GM21723 (cell line): ENCODE measurements around the gene TUBGCP5.
"Not testable (repeated sequence)": the region's sequence is repeated elsewhere in the genome, so short reads cannot be mapped to it uniquely, and the experiment has no call there.

ENCODE experiments used
- ATAC-seq: cut with Tn5 transposase; IDR thresholded peaks from one replicate; pipeline ENCODE4 v1.9.1; 2021; ENCODE audit warnings: mild to moderate bottlenecking, moderate library complexity; ENCODE audit not compliant: unreplicated experiment

Gene TUBGCP5

GRCh38 chr15:23043535-23043934 lies 4.2 kb upstream of the TUBGCP5 start:
- ATAC-seq, result not testable (repeated sequence)

GRCh38 chr15:23041736-23042135 lies 2.4 kb upstream of the TUBGCP5 start:
- not testable (repeated sequence) for ATAC-seq

DNA sequence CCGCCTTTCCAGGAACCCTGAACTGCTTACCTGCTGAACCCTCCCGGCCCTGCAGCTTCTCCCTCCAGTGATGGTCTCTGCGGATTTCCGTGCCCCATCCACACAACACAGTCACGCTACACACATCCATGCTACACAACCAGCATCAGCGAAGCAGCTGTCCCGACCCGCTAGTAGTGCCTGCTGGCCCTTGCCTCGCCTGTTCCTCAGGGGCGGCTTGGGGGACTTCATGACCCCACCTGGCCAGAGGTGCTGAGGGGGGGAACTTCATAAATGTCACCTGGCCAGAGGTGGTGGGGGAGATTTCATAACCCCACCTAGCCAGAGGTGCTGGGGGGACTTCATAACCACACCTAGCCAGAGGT lies 530 bp upstream of the TUBGCP5 start:
- peak; percentile 23 for ATAC-seq

- peak; percentile 20 for ATAC-seq
These were observed 635 bp downstream of the TUBGCP5 start for GRCh38 chr15:23038726-23039142.

GRCh38 chr15:23035964-23036566 lies 3.3 kb downstream of the TUBGCP5 start:
- no peak for ATAC-seq

- ATAC-seq, result no peak
These were observed 5.4 kb downstream of the TUBGCP5 start for GRCh38 chr15:23033979-23034378.

- ATAC-seq, result no peak
These were observed 13.2 kb downstream of the TUBGCP5 start for GRCh38 chr15:23026218-23026617.

- no peak for ATAC-seq
These were observed 17.2 kb downstream of the TUBGCP5 start for GRCh38 chr15:23022156-23022555.

- ATAC-seq, result no peak
These were observed 24.9 kb downstream of the TUBGCP5 start for GRCh38 chr15:23014394-23015000.

DNA sequence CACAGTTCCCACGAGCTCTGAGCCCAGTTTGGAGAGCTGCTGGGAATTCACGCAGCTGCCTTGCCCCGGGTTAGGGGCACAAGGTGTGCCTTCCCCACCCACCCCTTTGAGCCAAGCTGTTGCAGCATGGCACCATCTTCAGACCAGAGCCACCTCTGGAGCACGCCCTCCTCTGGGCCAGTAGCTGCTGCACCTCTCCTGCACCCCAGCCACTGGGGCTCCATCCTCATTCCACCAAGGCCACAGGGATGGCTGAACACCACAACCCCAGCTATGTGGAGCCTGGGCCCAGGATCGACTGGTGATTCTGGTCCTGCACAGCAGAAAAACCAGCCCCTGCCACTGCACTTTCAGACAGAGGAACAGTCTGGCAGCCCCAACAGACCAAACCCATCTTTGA lies 25.7 kb downstream of the TUBGCP5 start:
- ATAC-seq, result no peak

DNA sequence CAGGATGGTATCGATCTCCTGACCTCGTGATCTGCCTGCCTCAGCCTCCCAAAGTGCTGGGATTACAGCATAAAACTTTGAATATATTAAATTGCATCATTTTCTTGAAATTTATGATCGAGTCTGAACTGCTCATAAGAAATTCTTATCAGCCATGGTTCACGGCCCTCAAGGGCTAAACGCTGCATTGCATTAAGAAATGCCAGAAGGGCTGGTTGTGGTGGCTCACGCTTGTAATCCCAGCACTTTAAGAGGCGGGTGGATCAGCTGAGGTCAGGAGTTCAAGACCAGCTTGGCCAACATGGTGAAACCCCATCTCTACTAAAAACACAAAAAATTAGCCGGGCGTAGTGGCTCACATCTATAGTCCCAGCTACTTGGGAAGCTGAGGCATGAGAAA lies 26.8 kb downstream of the TUBGCP5 start:
- ATAC-seq, result not testable (repeated sequence)

GRCh38 chr15:23003736-23004135 lies 35.6 kb downstream of the TUBGCP5 start:
- no peak for ATAC-seq

GRCh38 chr15:23002920-23003319 lies 36.4 kb downstream of the TUBGCP5 start:
- ATAC-seq, result no peak

DNA sequence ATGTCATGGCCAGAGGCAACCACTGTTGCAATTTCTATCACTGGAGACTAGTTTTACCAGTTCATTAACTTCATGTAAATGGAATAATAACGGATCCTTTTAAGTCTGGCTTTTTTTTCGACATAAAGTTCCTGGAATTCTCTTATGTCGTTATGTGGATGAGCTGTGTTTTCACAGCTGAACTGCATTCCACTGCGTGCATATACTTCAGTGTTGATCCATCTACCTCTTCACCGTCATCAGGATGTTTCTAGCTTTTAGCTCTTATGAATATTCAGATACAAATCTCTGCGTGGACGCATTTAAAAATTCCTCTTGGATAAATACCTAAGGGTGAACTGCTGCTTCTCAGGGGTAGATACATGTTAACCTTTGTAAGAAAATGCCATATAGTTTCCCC lies 43.6 kb downstream of the TUBGCP5 start:
- ATAC-seq, result no peak

- ATAC-seq, result no peak
These were observed 47.4 kb downstream of the TUBGCP5 start for GRCh38 chr15:22992024-22992326.

GRCh38 chr15:22989576-22990477 lies 49.5 kb downstream of the TUBGCP5 start:
- ATAC-seq, result no peak

GRCh38 chr15:22988811-22989210 lies 50.6 kb downstream of the TUBGCP5 start:
- no peak for ATAC-seq

- not testable (repeated sequence) for ATAC-seq
These were observed 57.4 kb downstream of the TUBGCP5 start for GRCh38 chr15:22981931-22982330.

DNA sequence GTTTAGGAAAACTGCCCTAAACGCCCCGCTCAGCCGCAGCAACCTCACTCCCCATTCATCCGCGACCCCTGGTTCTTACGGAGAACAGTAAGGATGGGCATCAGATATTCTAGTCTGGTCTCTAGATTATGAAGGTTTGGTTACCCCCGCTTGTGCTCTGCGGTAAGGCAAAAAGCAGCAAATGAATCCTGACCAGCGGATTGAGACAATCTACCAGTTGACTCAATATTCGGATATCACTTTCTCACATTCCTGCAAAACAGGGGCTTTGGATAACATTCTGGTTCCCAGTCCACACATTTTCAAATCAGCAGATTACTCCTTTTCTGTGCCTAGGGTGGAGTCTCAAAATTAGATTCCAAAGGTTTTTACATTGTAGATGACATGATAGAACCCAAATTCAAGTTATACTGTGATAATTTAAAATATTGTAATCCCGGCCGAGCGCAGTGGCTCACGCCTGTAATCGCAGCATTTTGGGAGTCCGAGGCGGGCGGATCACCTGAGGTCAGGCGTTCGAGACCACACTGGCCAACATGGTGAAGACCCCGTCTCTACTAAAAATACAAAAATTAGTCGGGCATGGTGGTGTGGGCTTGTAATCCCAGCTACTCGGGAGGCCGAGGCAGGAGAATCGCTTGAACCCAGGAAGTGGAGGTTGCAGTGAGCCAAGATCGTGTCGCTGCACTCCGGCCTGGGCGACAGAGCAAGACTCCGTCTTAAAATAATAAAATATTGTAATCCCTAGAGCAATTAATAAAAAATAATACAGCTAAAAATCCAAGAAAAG lies 58.1 kb downstream of the TUBGCP5 start:
- no peak for ATAC-seq

- ATAC-seq, result peak; percentile 71
These were observed 58.9 kb downstream of the TUBGCP5 start, which contains the start of gene CYFIP1 for GRCh38 chr15:22980189-22981050. Gene CYFIP1, minus strand, starts transcription at chr15:22980368. Its CDS starts 33,083 bp downstream, at chr15:22947285.
